Gastroesophageal sphincter (tissue), 4 donors: ENCODE data around the gene MYBPH. TPM values are rescaled to one million over a fixed set of nuclear protein-coding genes. Genes with fewer than 3 reads are reported as not detected.
A peak's percentile ranks its signal among the peaks of the same experiment; 100 is the strongest.

Source experiments
- ATAC-seq: fragments of 150-250 bp; one replicate; pipeline ENCODE4 v1.9.1; 2016; ENCODE audit warnings: mild to moderate bottlenecking, moderate library complexity
- H3K27ac ChIP-seq, 4 donors: fragments of 200-600 bp; sonication (generic) in 3 of 4; 1 replicate in 3 of 4; 2 replicates in 1 of 4; pipeline ENCODE4 v1.5.1; 2016 to 2019
- H3K27me3 ChIP-seq: fragments of 200-600 bp; sonication (generic); one replicate; pipeline ENCODE4 v1.5.1; 2019
- H3K36me3 ChIP-seq, 2 donors: fragments of 200-600 bp; sonication (generic); one replicate each; pipeline ENCODE4 v1.5.1; 2019; ENCODE audit warnings: control low read depth in 1 of 2
- H3K4me1 ChIP-seq, 3 donors: fragments of 200-600 bp; sonication (generic); 1 replicate in 2 of 3; 2 replicates in 1 of 3; pipeline ENCODE4 v1.5.1; 2016 to 2019; ENCODE audit warnings: control low read depth in 2 of 3
- H3K4me3 ChIP-seq, 2 donors: fragments of 200-600 bp; sonication (generic); one replicate each; pipeline ENCODE4 v1.5.1; 2019; ENCODE audit warnings: mild to moderate bottlenecking in 1 of 2, moderate library complexity in 1 of 2
- H3K9me3 ChIP-seq, 3 donors: fragments of 200-600 bp; sonication (generic); one replicate each; pipeline ENCODE4 v1.5.1; 2017 to 2019; ENCODE audit warnings: control low read depth in 2 of 3
- EP300 ChIP-seq: sonication (generic); formaldehyde crosslinking; IDR thresholded peaks from one replicate; pipeline ENCODE4 v1.6.1; 2017; ENCODE audit warnings: antibody characterized with exemption, mild to moderate bottlenecking
- POLR2A ChIP-seq, 2 donors: fragments of 450-650 bp; IDR thresholded peaks; one replicate each; pipeline ENCODE4 v1.6.1; 2017; ENCODE audit warnings: antibody characterized with exemption in 2 of 2, mild to moderate bottlenecking in 2 of 2, moderate library complexity in 1 of 2
- POLR2AphosphoS5 ChIP-seq: sonication (generic); formaldehyde crosslinking; IDR thresholded peaks from one replicate; pipeline ENCODE4 v1.6.1; 2017; ENCODE audit warnings: antibody characterized with exemption
- WGBS, 2 donors: methylation state at CpG; one replicate each; pipeline ENCODE4 v1.1.5; 2018; ENCODE audit warnings: low coverage in 1 of 2; 5-methylcytosine and 5-hydroxymethylcytosine counted together
- total RNA-seq, 4 donors: library from RNA; depleted of rRNA; stranded (reverse); fragments of >200 nt; gene quantifications; one replicate each; pipeline ENCODE4 v1.1.0, GENCODE V29; 2016
- TF ChIP-seq, protein P1 (sequence below), 4 experiments: fragments of 200-600 bp in 2 of 4; fragments of 450-650 bp in 2 of 4; sonication (generic) in 1 of 4; IDR thresholded peaks; one replicate each; pipeline ENCODE4 v1.5.1; 2017 to 2019; ENCODE audit warnings: antibody characterized with exemption in 4 of 4, mild to moderate bottlenecking in 2 of 4, moderate library complexity in 2 of 4

The MYBPH gene
- total RNA-seq, 4 donors from 2014 or later, result not detected

DNA sequence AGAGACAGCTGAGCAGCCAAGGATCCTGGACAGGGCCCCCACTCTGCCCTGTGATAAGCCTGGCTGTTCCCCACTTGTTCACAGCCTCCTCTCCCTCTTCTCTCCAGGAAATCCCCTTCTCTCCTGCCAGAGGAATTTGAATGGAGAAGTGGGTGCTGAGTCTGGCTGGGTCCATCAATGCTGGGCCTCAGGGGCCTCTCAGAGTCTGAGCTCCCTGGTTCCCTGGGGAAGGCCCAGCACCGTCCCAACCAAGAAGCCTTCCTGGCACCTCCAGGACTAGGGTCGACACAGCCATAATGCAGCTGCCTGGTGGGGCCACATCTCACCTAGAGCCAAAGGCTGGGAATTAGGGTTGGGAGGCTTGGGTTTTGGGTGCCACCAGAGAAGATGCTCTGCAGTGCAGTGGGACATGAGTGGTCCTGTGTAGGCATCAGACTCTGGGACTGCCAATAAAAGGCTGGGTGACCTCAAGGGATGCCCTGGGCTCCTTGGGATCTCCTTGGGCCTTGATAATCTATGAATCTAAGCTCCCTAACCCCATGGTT is 2.5 kb downstream of the MYBPH start:
- no CpG with 5 or more reads among the region's 2 CpGs for WGBS, 2 donors
- TF ChIP-seq POLR2A (IDR thresholded peaks at IDR 0.05) (no peak), POLR2AphosphoS5 (no peak), EP300 (no peak)
- TF ChIP-seq, protein P1, sequence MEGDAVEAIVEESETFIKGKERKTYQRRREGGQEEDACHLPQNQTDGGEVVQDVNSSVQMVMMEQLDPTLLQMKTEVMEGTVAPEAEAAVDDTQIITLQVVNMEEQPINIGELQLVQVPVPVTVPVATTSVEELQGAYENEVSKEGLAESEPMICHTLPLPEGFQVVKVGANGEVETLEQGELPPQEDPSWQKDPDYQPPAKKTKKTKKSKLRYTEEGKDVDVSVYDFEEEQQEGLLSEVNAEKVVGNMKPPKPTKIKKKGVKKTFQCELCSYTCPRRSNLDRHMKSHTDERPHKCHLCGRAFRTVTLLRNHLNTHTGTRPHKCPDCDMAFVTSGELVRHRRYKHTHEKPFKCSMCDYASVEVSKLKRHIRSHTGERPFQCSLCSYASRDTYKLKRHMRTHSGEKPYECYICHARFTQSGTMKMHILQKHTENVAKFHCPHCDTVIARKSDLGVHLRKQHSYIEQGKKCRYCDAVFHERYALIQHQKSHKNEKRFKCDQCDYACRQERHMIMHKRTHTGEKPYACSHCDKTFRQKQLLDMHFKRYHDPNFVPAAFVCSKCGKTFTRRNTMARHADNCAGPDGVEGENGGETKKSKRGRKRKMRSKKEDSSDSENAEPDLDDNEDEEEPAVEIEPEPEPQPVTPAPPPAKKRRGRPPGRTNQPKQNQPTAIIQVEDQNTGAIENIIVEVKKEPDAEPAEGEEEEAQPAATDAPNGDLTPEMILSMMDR (IDR thresholded peaks at IDR 0.05), result no peak
- no peaks in the 10 kb centered on the region for H3K4me1 ChIP-seq
- H3K36me3 ChIP-seq, result no peaks in the 10 kb centered on the region
- no peak overlapping the region for H3K4me3 ChIP-seq
- no peak overlapping the region for H3K27ac ChIP-seq
- no peaks in the 10 kb centered on the region for H3K9me3 ChIP-seq
- no peaks in the 10 kb centered on the region for H3K27me3 ChIP-seq
- ATAC-seq, result no peak

GRCh38 chr1:203172184-203173010 is 3.2 kb downstream of the MYBPH start:
- Histone ChIP-seq H3K4me3 (no peak overlapping the region), H3K27me3 (no peaks in the 10 kb centered on the region), H3K9me3 (no peaks in the 10 kb centered on the region), H3K27ac (no peak overlapping the region), H3K4me1 (no peaks in the 10 kb centered on the region), H3K36me3 (no peaks in the 10 kb centered on the region)
- no peak for TF ChIP-seq EP300
- no peak for TF ChIP-seq POLR2A (IDR thresholded peaks at IDR 0.05)
- TF ChIP-seq, protein P1 (IDR thresholded peaks at IDR 0.05), result peak in 3 of 4 experiments; percentile 75 to 88 (median 81)
- no peak for TF ChIP-seq POLR2AphosphoS5
- peak; percentile 42 for ATAC-seq
- 68 to 85% methylated on average over 2 to 4 of the region's 8 CpGs for WGBS, 2 donors

GRCh38 chr1:203171341-203172183 is 4.1 kb downstream of the MYBPH start:
- no peak for ATAC-seq
- TF ChIP-seq POLR2AphosphoS5 (no peak), POLR2A (IDR thresholded peaks at IDR 0.05) (no peak), EP300 (no peak)
- TF ChIP-seq, protein P1 (IDR thresholded peaks at IDR 0.05), result no peak
- no CpG with 5 or more reads among the region's 22 CpGs for WGBS, 2 donors

GRCh38 chr1:203170625-203171330 is 4.8 kb downstream of the MYBPH start:
- Histone ChIP-seq H3K27ac (no peak overlapping the region), H3K4me1 (no peaks in the 10 kb centered on the region), H3K27me3 (no peaks in the 10 kb centered on the region), H3K36me3 (no peaks in the 10 kb centered on the region), H3K4me3 (no peak overlapping the region), H3K9me3 (no peaks in the 10 kb centered on the region)
- TF ChIP-seq POLR2A (IDR thresholded peaks at IDR 0.05) (no peak), POLR2AphosphoS5 (no peak), EP300 (no peak)
- TF ChIP-seq, protein P1 (IDR thresholded peaks at IDR 0.05), result no peak
- ATAC-seq, result no peak
- 66 to 67% methylated on average over 1 to 4 of the region's 8 CpGs for WGBS, 2 donors

More at GRCh38 chr1:203171341-203172183, 4.1 kb downstream of the MYBPH start:
- no peak overlapping the region for H3K4me3 ChIP-seq
- no peaks in the 10 kb centered on the region for H3K4me1 ChIP-seq
- no peaks in the 10 kb centered on the region for H3K36me3 ChIP-seq
- no peak overlapping the region for H3K27ac ChIP-seq
- no peaks in the 10 kb centered on the region for H3K27me3 ChIP-seq
- H3K9me3 ChIP-seq, result no peaks in the 10 kb centered on the region
